Gastrocnemius medialis (tissue), 4 donors: Measurements from ENCODE around the gene KCNF1. TPM values are rescaled to one million over a fixed set of nuclear protein-coding genes. Genes with fewer than 3 reads are reported as not detected.
A peak's percentile ranks its signal among the peaks of the same experiment; 100 is the strongest.
"Not testable (repeated sequence)": the region's sequence is repeated elsewhere in the genome, so short reads cannot be mapped to it uniquely, and the experiment has no call there.

Experiments
- ATAC-seq, 2 donors: fragments of 150-250 bp; one replicate each; pipeline ENCODE4 v1.9.1; 2016
- DNase-seq, 2 donors: peaks; one replicate each; pipeline ENCODE4 v3.0.0-alpha.2; 2019
- H3K27ac ChIP-seq, 4 donors: fragments of 200-600 bp; sonication (generic); 1 replicate in 1 of 4; 2 replicates in 3 of 4; pipeline ENCODE4 v1.5.1; 2016 to 2018; ENCODE audit warnings: mild to moderate bottlenecking in 2 of 4, moderate library complexity in 1 of 4
- H3K27me3 ChIP-seq, 3 donors: fragments of 200-600 bp; sonication (generic) in 2 of 3; 1 replicate in 1 of 3; 2 replicates in 2 of 3; pipeline versions ENCODE4 v1.5.1 to v1.6.0; 2016 to 2019; ENCODE audit warnings: mild to moderate bottlenecking in 1 of 3, moderate library complexity in 1 of 3
- H3K36me3 ChIP-seq, 2 donors: fragments of 200-600 bp; sonication (generic) in 1 of 2; one replicate each; pipeline ENCODE4 v1.5.1; 2017 to 2018
- H3K4me1 ChIP-seq, 2 donors: fragments of 200-600 bp; sonication (generic) in 1 of 2; one replicate each; pipeline ENCODE4 v1.5.1; 2016 to 2017; ENCODE audit warnings: mild to moderate bottlenecking in 2 of 2
- H3K4me3 ChIP-seq, 4 donors: fragments of 200-600 bp; sonication (generic) in 3 of 4; 1 replicate in 1 of 4; 2 replicates in 3 of 4; pipeline ENCODE4 v1.5.1; 2016 to 2019; ENCODE audit warnings: mild to moderate bottlenecking in 2 of 4
- H3K9me3 ChIP-seq, 3 donors: fragments of 200-600 bp; sonication (generic) in 2 of 3; 1 replicate in 1 of 3; 2 replicates in 2 of 3; pipeline ENCODE4 v1.5.1; 2016 to 2019
- POLR2A ChIP-seq, 2 donors: fragments of 450-650 bp; IDR thresholded peaks; one replicate each; pipeline ENCODE4 v1.6.1; 2017; ENCODE audit warnings: antibody characterized with exemption in 2 of 2, mild to moderate bottlenecking in 2 of 2, moderate library complexity in 2 of 2
- in situ Hi-C, 4 donors: fragments of 200-750 bp; cut with MboI; loops; one replicate each; pipeline versions ENCODE4 v1.15.0 to v1.8.0; 2017; ENCODE audit warnings: low sequenced_read_pairs in 4 of 4
- intact Hi-C: fragments of 100-400 bp; cut with DNase I; formaldehyde crosslinking; loops from one replicate; pipeline ENCODE4 v1.15.1; 2023; ENCODE audit warnings: low total_unique reads
- total RNA-seq, 4 donors: library from RNA; depleted of rRNA; stranded (reverse); fragments of >200 nt; gene quantifications; one replicate each; pipeline versions ENCODE4 v1.1.0 to v1.2.3, GENCODE V29; 2016
- TF ChIP-seq, protein P1 (sequence below), 5 experiments: fragments of 450-650 bp in 3 of 5; fragments of 200-600 bp in 2 of 5; sonication (generic) in 2 of 5; IDR thresholded peaks in 4 of 5; conservative IDR thresholded peaks in 1 of 5; 1 replicate in 4 of 5; 2 replicates in 1 of 5; pipeline ENCODE4 v1.5.1; 2016 to 2019; ENCODE audit warnings: antibody characterized with exemption in 5 of 5, mild to moderate bottlenecking in 3 of 5, moderate library complexity in 3 of 5

The KCNF1 gene
- total RNA-seq, 4 donors from 2014 or later, result not detected

DNA sequence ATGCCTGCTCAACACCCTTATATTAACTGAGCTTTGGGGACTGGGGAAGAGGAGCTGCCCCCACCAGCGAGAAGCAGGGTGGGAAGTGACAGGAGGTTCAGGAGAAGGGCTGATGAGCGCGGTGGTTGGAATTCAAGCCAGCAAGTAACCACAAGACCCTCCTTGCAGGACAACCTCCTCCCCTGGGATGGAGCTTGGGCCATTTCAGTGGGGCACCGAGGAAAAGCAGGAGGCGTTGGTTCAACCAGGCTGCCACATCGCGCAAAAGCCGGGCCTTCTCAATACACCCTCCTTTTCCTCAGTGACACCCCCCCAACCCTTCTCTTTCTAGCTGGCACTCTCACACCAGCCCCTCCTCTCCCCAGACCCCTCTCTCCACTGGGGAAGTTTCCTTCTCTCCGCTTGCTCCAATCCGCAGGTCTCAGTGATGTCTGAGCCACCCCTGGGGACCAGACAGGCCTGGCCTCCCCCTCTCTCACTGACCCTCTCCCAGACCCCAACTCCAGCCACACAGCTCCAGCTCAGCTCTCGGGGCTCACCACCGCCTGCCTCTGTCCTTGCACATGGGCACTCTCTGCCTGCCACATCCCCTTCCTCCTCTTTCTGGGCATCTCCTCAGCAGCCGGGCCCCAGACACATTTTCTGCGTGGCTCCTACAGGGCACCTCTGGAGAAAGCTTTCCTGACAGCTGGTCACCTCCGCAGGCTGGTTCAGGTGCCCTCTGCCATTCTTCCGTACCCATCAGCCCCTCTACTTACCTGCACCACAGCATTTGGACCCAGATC, 44.5 kb downstream of the KCNF1 start:
- Histone ChIP-seq H3K36me3 (no peaks in the 10 kb centered on the region), H3K4me1 (peaks cover 3 to 6% of the 10 kb centered on the region in 2 donors), H3K4me3 (no peak overlapping the region), H3K9me3 (no peaks in the 10 kb centered on the region), H3K27me3 (peaks cover 0 to 2% (median 0%) of the 10 kb centered on the region in 3 donors), H3K27ac (no peak overlapping the region)
- ATAC-seq, result no peak
- no peak for TF ChIP-seq POLR2A (IDR thresholded peaks at IDR 0.05)
- TF ChIP-seq, protein P1, sequence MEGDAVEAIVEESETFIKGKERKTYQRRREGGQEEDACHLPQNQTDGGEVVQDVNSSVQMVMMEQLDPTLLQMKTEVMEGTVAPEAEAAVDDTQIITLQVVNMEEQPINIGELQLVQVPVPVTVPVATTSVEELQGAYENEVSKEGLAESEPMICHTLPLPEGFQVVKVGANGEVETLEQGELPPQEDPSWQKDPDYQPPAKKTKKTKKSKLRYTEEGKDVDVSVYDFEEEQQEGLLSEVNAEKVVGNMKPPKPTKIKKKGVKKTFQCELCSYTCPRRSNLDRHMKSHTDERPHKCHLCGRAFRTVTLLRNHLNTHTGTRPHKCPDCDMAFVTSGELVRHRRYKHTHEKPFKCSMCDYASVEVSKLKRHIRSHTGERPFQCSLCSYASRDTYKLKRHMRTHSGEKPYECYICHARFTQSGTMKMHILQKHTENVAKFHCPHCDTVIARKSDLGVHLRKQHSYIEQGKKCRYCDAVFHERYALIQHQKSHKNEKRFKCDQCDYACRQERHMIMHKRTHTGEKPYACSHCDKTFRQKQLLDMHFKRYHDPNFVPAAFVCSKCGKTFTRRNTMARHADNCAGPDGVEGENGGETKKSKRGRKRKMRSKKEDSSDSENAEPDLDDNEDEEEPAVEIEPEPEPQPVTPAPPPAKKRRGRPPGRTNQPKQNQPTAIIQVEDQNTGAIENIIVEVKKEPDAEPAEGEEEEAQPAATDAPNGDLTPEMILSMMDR (IDR thresholded peaks at IDR 0.05 in 4 of 5, conservative IDR thresholded peaks at IDR 0.05 in 1 of 5), result no peak
- intact Hi-C loops (no loop called here), in situ Hi-C loops (no loop called here)
- DNase-seq, result no peak

- Histone ChIP-seq H3K9me3 (no peaks in the 10 kb centered on the region), H3K4me1 (peaks cover 3 to 6% of the 10 kb centered on the region in 2 donors), H3K27ac (no peak overlapping the region), H3K36me3 (no peaks in the 10 kb centered on the region), H3K4me3 (no peak overlapping the region), H3K27me3 (no peaks in the 10 kb centered on the region)
- TF ChIP-seq, protein P1 (IDR thresholded peaks at IDR 0.05 in 4 of 5, conservative IDR thresholded peaks at IDR 0.05 in 1 of 5), result no peak
- no peak for TF ChIP-seq POLR2A (IDR thresholded peaks at IDR 0.05)
- DNase-seq (no peak), ATAC-seq (no peak)
- in situ Hi-C loops (no loop called here), intact Hi-C loops (no loop called here)
These were observed 45.7 kb downstream of the KCNF1 start for GRCh38 chr2:10957391-10957790.

DNA sequence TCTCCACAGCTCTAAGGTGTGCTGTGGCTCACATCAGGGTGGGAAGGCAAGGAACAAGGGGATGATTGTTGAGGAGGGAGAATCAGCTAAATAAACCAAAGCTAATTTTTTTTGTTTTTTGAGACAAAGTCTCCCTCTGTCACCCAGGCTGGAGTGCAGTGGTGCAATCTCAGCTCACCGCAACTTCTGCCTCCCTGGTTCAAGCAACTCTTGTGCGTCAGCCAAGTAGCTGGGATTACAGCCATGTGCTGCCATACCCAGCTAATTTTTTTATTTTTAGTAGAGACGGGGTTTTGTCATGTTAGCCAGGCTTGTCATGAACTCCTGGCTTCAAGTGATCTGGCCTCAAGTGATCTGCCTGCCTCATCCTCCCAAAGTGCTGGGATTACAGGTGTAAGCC, 46.7 kb downstream of the KCNF1 start:
- in situ Hi-C loops, H3K27ac ChIP-seq, H3K36me3 ChIP-seq, H3K4me3 ChIP-seq, H3K9me3 ChIP-seq, H3K27me3 ChIP-seq, H3K4me1 ChIP-seq: not testable (repeated sequence)
- DNase-seq (peak; percentile 46 to 70), ATAC-seq (peak; percentile 88 to 89)
- intact Hi-C loops, result loop anchor here (2.0 kb wide), 1 partner anchor 26 kb away; no protein-coding TSS in a partner anchor

DNA sequence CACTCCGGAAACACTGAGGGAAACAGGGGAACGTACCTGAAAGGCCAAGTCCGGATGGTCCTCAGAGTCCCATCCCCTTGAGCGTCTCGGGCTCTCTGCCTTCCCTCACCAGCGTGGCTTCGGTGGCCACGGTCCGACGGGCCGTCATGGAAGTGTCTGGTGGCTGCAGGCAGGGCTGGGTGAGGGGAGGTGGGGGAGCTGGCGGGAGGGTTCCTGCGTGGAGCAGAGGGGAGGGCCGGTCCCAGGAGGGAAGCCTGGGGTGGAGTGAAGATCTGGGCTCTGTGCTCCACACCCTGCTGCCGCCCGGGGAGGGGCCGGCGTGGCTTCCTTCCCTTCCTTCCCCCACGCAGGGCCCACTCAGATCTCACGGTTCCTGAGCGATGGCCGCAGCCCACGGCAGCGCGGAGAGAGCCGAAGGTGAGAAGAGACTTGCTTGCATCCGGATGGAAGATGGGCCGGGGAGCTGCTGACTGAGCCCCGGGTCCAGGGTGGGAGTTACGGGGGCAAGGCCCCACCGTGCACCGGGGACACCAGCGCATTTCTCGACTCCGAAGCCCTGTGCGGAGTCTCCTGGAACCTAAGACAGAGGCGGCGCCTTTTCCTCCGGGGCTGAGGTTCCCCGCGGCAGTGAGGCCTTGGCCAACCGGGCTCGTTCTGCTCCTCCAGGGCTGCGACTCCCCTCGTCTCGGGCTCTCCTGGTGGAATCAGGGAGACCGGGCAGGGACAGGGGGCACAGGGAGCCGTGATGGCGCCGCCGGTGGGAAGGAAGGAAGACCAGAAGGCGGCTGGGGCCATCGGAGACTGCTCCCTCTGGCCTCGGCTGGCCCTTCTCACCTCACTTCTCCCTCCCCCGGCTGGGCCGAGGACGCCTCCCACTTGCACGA, 49.1 kb downstream of the KCNF1 start:
- in situ Hi-C loops, result no loop called here
- DNase-seq (no peak), ATAC-seq (no peak)
- no peaks in the 10 kb centered on the region for H3K36me3 ChIP-seq
- intact Hi-C loops, result no loop called here
- H3K9me3 ChIP-seq, result no peaks in the 10 kb centered on the region
- H3K27me3 ChIP-seq, result peaks cover 0 to 8% (median 0%) of the 10 kb centered on the region in 3 donors
- no peak for TF ChIP-seq POLR2A (IDR thresholded peaks at IDR 0.05)
- TF ChIP-seq, protein P1 (IDR thresholded peaks at IDR 0.05 in 4 of 5, conservative IDR thresholded peaks at IDR 0.05 in 1 of 5), result no peak
- no peak overlapping the region for H3K27ac ChIP-seq
- H3K4me1 ChIP-seq, result peaks cover 3 to 6% of the 10 kb centered on the region in 2 donors
- no peak overlapping the region for H3K4me3 ChIP-seq

DNA sequence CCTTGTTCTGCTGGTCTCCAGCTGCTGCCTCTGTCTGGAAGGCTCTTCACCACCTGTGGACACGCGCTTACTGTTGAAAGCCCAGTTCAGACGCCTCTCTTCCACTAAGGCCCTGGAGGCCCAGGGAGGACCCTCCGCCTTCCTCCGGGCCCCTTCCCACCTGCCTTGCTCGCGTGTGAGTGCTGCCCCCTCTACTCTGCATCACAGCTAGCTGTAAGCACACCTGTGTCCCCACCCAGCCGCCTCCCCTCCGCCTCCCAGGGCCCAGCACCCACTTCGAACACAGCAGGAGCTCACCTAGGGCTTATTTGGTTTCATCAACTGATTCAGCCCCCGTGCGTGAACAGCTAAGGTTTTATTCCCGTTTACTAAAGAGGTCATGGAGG, 49.7 kb downstream of the KCNF1 start:
- ATAC-seq (no peak), DNase-seq (no peak)
- Histone ChIP-seq H3K36me3 (no peaks in the 10 kb centered on the region), H3K4me1 (peaks cover 3 to 6% of the 10 kb centered on the region in 2 donors), H3K27me3 (peaks cover 0 to 8% (median 0%) of the 10 kb centered on the region in 3 donors), H3K27ac (no peak overlapping the region), H3K9me3 (no peaks in the 10 kb centered on the region), H3K4me3 (no peak overlapping the region)
- intact Hi-C loops (no loop called here), in situ Hi-C loops (no loop called here)
- TF ChIP-seq POLR2A (IDR thresholded peaks at IDR 0.05), result no peak
- TF ChIP-seq, protein P1 (IDR thresholded peaks at IDR 0.05 in 4 of 5, conservative IDR thresholded peaks at IDR 0.05 in 1 of 5), result no peak
